Stimulated activated CD4-positive, alpha-beta T cell treated with anti-CD3 and anti-CD28 coated beads, Interleukin-15, amount 100 ng/mL, for 1 hour (primary cell): ENCODE results near the gene CELF4.
"Not testable (repeated sequence)": the region's sequence is repeated elsewhere in the genome, so short reads cannot be mapped to it uniquely, and the experiment has no call there.

Source experiments
- DNase-seq, 2 donors: peaks; one replicate each; pipeline ENCODE4 v3.0.0-alpha.2; 2020; ENCODE audit warnings: low read depth in 1 of 2, low spot score in 1 of 2

CELF4 gene

GRCh38 chr18:37375181-37375580 lies 190.4 kb downstream of the CELF4 start:
- DNase-seq, result no peak

GRCh38 chr18:37368110-37368954 lies 197.3 kb downstream of the CELF4 start:
- no peak for DNase-seq

- DNase-seq, result no peak
Observed at GRCh38 chr18:37364237-37364636, 201.4 kb downstream of the CELF4 start.

DNA sequence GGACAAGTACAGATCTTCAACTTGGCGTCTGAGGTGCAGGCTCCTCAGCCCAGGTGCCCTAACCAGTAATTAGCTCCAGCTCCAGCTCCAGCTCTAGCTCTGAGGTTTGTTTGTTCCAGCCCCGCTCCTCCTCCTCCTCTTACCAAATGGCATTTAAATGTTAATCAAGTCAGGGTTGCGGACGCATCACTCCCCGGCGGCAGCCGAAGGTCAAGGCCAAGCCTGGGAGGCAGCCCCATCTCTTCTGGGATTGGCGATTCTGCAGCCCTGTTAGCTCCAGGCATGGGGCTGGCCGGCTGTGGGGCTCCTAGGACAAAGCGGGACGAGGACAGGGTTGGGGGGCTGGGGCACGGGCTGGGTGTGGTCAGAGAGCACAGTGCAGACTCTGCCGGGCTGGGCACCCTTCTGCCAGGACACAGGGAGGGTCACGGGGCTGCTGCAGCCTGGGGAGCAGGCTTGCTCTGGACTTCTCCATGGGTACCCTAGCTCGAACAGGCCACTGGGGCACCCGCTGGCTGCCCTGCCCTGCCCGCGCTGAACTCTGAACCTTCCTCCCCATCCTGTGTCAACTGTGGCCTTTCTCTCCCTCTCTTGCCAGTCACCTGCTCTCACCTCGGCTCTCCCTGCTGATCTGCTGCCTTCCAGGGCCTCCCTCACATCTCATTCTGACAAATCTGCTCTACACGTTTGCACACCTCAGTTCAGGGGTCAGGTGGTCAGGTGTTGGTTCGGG lies 203.3 kb downstream of the CELF4 start:
- no peak for DNase-seq

DNA sequence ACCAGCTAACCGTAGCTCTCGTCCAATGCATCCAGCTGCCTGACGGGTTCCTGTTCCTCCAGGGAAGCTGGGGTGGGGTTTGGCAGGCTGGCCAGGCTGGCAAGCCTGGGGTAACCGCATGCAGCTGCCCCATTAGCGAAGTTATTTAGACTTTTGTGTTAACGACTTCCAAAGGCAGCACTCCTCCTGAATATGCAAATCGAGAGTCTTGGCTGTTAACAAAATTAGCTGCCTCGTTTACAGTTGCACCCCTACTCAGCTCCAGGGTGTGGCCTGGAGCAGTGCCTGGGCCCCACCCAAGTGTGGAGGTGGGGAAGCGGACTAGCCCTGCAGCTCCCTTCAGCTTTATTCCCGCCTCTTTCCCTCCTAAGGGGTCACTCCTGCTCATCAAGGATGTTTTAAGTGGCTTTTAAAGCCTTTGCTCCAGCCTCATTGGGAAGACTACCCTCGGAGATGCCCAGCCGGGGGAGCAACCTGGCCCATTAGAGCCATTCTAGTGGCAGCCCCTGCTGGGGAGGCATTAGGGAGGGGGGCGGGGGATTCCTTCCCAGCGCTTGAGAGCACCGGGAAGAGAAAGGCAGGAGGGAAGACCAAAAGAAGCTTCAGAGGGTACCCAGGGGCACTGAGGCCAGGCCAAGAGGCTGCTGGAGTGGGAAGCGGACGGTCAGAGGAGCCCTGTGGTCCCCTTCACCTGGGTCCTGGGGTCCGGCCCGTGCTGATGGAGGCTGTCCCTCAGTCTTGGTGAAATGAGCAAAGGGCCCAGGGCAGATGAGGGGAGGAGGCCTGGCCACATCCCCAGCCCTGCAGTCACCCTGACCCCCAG lies 204.1 kb downstream of the CELF4 start:
- DNase-seq, result no peak

- not testable (repeated sequence) for DNase-seq
Observed at GRCh38 chr18:37358061-37358460, 207.5 kb downstream of the CELF4 start.

GRCh38 chr18:37355772-37356171 lies 209.8 kb downstream of the CELF4 start:
- no peak for DNase-seq

DNA sequence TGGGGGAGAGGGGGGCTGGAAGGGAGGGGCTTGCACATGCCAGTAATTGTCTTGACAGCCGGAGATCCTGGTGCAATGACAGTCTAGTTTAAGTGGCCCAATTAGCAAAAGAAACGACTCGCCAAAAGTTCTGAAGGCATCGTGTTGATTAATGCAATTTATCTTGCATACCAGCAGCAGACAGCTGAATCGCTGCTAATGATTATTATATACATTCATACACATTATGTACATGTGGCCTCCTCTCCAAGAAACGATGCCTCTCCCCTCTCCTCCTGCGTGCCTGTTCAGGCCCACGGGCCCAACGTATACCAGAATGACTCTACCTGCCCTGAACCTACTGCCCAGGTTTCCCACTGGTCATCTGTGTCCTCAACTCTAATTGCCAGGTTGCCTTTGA lies 214.5 kb downstream of the CELF4 start:
- DNase-seq, result no peak

DNA sequence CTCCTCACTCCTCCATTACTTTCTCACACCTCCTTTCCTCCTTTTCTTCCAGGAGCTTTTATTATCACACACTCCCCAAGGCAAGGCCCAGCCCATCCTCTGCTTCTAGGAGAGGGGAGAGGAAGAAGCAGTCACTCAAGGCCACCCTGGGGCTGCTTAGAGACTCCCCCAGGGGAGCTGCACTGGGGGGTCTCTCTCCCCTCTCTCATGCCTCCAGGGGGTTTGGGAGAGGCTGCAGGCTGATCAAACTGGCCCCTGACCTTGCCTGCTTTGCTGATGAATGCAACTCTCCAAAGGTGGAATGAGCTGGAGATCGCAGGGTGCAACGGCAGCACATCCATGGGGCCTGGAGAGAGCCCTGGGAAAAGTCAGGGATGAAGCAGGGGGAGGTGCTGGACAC lies 216.9 kb downstream of the CELF4 start:
- no peak for DNase-seq

GRCh38 chr18:37346048-37346447 lies 219.6 kb downstream of the CELF4 start:
- DNase-seq, result no peak

- DNase-seq, result no peak
Observed at GRCh38 chr18:37343542-37343851, 222.1 kb downstream of the CELF4 start.

DNA sequence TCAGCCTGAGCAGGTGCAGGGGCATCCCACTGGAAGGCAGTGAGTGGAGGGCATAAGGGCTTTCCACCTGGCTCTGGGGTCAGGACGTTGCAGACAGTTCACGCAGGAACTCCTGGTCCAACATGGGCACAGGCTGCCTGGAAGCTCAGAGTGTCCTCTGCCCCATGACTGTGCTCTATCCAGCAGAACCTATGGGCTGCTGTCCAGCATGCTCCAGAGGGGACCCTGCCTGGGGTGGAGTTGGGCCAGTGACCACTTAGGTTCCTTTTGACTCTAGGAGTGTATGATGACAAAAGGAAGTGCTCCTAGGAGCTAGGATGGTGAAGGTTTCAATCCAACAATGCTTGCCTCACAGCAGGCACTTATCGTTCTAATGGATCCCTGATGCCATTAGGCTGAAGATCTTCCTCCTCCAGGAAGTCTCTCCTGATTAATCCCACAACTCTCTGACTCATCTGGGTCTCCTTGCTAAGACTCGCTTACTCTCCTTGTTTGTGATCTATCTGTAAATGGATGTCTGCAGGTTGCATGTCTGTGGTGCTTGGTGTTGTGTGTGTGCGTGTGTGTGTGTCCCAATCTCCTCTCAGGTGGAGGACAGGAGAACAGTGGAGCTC lies 224.0 kb downstream of the CELF4 start:
- no peak for DNase-seq

GRCh38 chr18:37341016-37341415 lies 224.6 kb downstream of the CELF4 start:
- no peak for DNase-seq

DNA sequence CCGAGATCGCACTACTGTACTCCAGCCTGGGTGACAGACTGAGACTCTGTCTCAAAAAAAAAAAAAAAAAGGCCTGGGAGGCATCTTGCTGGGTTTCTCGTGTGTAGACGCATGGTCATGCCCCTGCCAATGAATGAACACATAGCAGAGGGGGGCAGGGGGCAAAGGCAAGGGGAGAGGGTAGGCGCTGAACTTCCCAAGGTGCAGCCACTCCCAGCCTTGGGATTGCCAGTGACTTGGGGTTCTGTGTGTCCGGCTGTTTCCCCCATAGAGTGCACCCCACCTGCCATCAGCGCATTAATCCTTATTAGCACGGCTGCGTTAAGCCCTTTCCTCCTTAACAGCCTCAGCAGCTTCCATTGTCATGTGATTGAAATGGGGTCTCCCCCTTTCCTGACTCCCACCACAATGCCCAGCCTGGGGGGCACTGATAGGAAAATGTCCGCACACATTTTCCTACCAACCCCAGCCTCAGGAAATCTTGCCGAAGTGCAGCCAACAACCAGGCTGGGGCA lies 225.8 kb downstream of the CELF4 start:
- DNase-seq, result no peak

DNA sequence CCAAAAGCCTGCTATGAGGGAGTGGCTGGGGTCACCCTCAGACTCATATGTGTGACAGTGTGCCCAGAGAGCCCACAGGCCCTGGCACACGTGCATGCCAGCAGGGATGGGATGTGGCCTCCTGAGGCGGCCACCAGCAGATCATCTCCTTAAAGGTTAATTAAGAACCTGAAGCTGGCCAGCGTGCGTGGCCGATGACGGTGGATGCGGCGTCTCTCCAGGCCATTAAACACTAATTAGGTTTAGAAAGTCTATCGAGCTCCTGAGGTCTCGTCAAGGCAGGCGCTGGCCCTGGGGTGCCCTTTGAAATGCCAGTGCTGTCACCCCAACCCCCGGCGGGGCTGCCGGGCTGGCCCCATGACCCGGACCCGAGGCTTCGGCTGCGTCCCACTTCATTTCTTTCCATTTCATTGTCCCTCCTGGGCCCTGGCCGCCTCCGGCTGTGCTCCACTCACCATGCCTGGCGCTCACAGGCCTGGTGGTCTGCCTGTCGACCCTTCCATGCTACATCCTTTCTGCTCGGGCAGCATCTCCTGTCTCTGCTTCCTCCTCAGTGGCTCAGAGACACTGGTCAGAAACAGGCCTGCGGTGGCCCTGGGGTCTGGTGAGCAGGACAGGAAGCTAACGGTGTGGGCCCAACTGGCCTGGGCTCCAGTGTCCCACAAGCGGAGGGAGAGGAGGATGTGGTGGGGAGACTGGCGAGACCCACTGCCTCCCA lies 228.9 kb downstream of the CELF4 start:
- DNase-seq, result no peak

- DNase-seq, result no peak
Observed at GRCh38 chr18:37335409-37335736, 230.2 kb downstream of the CELF4 start.

- no peak for DNase-seq
Observed at GRCh38 chr18:37334631-37335408, 230.8 kb downstream of the CELF4 start.

- DNase-seq, result no peak
Observed at GRCh38 chr18:37332628-37333420, 232.8 kb downstream of the CELF4 start.

DNA sequence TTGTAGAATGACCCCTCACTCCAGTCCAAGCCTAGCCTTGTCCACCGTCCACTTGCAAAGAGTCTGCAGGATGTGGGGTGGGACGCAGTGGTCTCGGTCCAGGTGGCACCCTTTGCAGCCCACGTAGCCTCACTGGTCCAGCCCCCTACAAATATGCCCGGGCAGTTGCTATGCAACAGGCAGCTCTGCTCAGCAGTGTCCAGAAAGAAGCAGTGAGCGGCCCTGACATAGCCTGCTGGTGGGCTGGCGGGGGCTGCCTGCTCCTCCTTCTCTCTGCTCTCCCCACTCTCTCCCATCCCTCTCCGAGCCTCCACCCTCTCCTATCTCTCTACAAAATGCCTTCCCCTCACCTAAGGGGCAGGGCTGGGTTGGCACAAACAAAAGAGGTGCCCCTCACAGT lies 233.4 kb downstream of the CELF4 start:
- DNase-seq, result no peak
